ENCODE measurements around the gene MBTD1.
"Not testable (repeated sequence)": the region's sequence is repeated elsewhere in the genome, so short reads cannot be mapped to it uniquely, and the experiment has no call there.

Gene MBTD1

GRCh38 chr17:51257150-51258081 is 2.4 kb downstream of the MBTD1 start:
- in situ Hi-C loops (cut with MboI; ENCODE audit: low pct_unique_long_range_greater_than_20kb, low sequenced_read_pairs): no loop called here
- DNase-seq: no peak

GRCh38 chr17:51256101-51256500 is 3.7 kb downstream of the MBTD1 start:
- in situ Hi-C loops (cut with MboI; ENCODE audit: low pct_unique_long_range_greater_than_20kb, low sequenced_read_pairs): no loop called here
- no peak for DNase-seq

GRCh38 chr17:51255673-51256072 is 4.2 kb downstream of the MBTD1 start:
- in situ Hi-C loops (cut with MboI; ENCODE audit: low pct_unique_long_range_greater_than_20kb, low sequenced_read_pairs): no loop called here
- DNase-seq: no peak

- no peak for DNase-seq
These were observed 8.8 kb downstream of the MBTD1 start for GRCh38 chr17:51251010-51251409.

GRCh38 chr17:51250314-51250840 is 9.5 kb downstream of the MBTD1 start:
- in situ Hi-C loops (cut with MboI; ENCODE audit: low pct_unique_long_range_greater_than_20kb, low sequenced_read_pairs): no loop called here
- DNase-seq: no peak

More at GRCh38 chr17:51251010-51251409, 8.8 kb downstream of the MBTD1 start:
- in situ Hi-C loops (cut with MboI; ENCODE audit: low pct_unique_long_range_greater_than_20kb, low sequenced_read_pairs): no loop called here

GRCh38 chr17:51245535-51245934 is 14.3 kb downstream of the MBTD1 start:
- no peak for DNase-seq
- in situ Hi-C loops (cut with MboI; ENCODE audit: low pct_unique_long_range_greater_than_20kb, low sequenced_read_pairs): no loop called here

- in situ Hi-C loops (cut with MboI; ENCODE audit: low pct_unique_long_range_greater_than_20kb, low sequenced_read_pairs): no loop called here
- no peak for DNase-seq
These were observed 15.8 kb downstream of the MBTD1 start for GRCh38 chr17:51244041-51244440.

- in situ Hi-C loops (cut with MboI; ENCODE audit: low pct_unique_long_range_greater_than_20kb, low sequenced_read_pairs): no loop called here
- DNase-seq: no peak
These were observed 19.6 kb downstream of the MBTD1 start for GRCh38 chr17:51240275-51240674.

- in situ Hi-C loops (cut with MboI; ENCODE audit: low pct_unique_long_range_greater_than_20kb, low sequenced_read_pairs): no loop called here
- DNase-seq: peak; percentile 25
These were observed 21.5 kb downstream of the MBTD1 start for GRCh38 chr17:51238255-51238887.

- no peak for DNase-seq
- in situ Hi-C loops (cut with MboI; ENCODE audit: low pct_unique_long_range_greater_than_20kb, low sequenced_read_pairs): no loop called here
These were observed 25.7 kb downstream of the MBTD1 start for GRCh38 chr17:51234162-51234561.

GRCh38 chr17:51231999-51232398 is 27.9 kb downstream of the MBTD1 start:
- in situ Hi-C loops (cut with MboI; ENCODE audit: low pct_unique_long_range_greater_than_20kb, low sequenced_read_pairs): no loop called here
- DNase-seq: no peak

GRCh38 chr17:51230306-51230705 is 29.5 kb downstream of the MBTD1 start:
- in situ Hi-C loops (cut with MboI; ENCODE audit: low pct_unique_long_range_greater_than_20kb, low sequenced_read_pairs): no loop called here
- DNase-seq: no peak

GRCh38 chr17:51229889-51230288 is 30.0 kb downstream of the MBTD1 start:
- in situ Hi-C loops (cut with MboI; ENCODE audit: low pct_unique_long_range_greater_than_20kb, low sequenced_read_pairs): no loop called here
- DNase-seq: no peak

- in situ Hi-C loops (cut with MboI; ENCODE audit: low pct_unique_long_range_greater_than_20kb, low sequenced_read_pairs): no loop called here
- no peak for DNase-seq
These were observed 31.7 kb downstream of the MBTD1 start for GRCh38 chr17:51228161-51228560.

GRCh38 chr17:51225523-51225922 is 34.3 kb downstream of the MBTD1 start:
- in situ Hi-C loops (cut with MboI; ENCODE audit: low pct_unique_long_range_greater_than_20kb, low sequenced_read_pairs); DNase-seq: not testable (repeated sequence)

- no peak for DNase-seq
- in situ Hi-C loops (cut with MboI; ENCODE audit: low pct_unique_long_range_greater_than_20kb, low sequenced_read_pairs): no loop called here
These were observed 35.2 kb downstream of the MBTD1 start for GRCh38 chr17:51224402-51225262.

- DNase-seq: no peak
- in situ Hi-C loops (cut with MboI; ENCODE audit: low pct_unique_long_range_greater_than_20kb, low sequenced_read_pairs): no loop called here
These were observed 38.5 kb downstream of the MBTD1 start for GRCh38 chr17:51221322-51221721.

GRCh38 chr17:51217946-51218345 is 41.9 kb downstream of the MBTD1 start:
- DNase-seq: no peak
- in situ Hi-C loops (cut with MboI; ENCODE audit: low pct_unique_long_range_greater_than_20kb, low sequenced_read_pairs): no loop called here

GRCh38 chr17:51214920-51215319 is 44.9 kb downstream of the MBTD1 start:
- DNase-seq: no peak

More at GRCh38 chr17:51214920-51215319, 44.9 kb downstream of the MBTD1 start:
- in situ Hi-C loops (cut with MboI; ENCODE audit: low pct_unique_long_range_greater_than_20kb, low sequenced_read_pairs): no loop called here

All from KBM-7 (cell line).